Anterior cingulate cortex (tissue), 58 donors: ENCODE results near the gene CRIM1.

ENCODE experiments used
- DNase-seq, 58 donors: peaks; one replicate each; lab custom pipeline; 2025; lab: John Stamatoyannopoulos, UW

CRIM1 gene

DNA sequence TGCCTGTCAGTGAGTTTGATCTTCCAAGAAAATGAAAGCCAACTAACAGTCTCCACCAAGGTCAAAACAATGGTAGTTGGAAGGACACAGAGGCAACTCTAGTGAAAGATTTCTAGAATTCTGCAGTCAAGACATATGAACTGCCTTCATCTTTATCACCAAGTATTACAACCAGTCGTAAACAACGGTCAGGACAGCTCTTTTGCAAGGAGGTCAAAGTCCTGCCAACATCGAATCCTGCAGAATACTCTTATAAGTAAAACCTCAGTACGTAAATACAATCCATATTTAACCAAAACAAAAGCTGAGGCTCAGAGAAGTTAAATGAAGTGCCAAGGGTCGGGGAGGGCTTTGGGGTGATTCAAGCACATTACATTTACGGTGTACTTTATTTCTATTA, 239.3 kb downstream of the CRIM1 start:
- no peak for DNase-seq

DNA sequence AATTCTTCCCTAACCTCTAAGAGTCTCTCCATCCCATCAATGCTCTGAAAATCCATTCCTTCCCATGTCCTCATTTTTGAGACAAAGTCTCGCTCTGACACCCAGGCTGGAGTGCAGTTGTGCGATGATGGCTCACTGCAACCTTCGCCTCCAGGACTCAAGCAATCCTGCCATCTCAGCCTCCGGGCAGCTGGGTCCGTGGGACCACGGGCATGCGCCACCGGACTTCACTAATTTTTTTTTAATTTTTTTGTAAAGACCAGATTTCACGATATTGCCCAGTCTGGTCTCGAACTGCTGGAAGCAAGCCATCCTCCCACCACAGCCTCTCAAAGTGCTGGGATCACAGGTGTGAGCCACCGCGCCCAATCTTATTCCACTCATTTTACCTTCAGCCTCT, 240.8 kb downstream of the CRIM1 start:
- DNase-seq, result no peak

DNA sequence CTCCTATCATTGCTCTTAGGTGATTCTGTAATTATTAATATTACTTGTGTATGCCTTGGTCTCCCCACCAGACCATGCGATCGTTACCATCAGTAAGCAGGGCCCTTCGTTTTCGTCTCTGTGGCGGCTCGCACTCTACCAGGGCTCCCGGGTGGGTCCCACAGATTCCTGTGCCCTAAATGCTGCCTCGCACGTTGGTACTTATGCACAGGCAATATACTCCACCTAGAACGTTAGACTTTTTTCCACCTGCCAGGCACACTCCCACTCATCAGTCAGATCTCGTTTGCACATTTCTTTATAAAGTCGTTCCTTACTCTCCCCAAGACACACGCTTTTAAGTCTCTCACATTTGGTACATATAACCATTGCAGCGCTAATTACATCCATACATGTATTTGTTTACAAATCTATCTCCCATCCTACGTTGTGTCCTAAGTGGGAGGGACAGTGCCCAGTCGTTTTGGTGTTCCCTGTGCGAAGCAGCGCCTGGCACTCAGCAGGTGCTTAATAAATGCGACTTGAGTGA, 241.5 kb downstream of the CRIM1 start:
- no peak for DNase-seq

- peak in 55 of 58 donors; percentile 27 to 83 (median 66) for DNase-seq
These were observed 242.2 kb downstream of the CRIM1 start, which contains the start of gene FEZ2 for GRCh38 chr2:36597532-36598377. Gene FEZ2, minus strand, starts transcription at chr2:36598168. Its CDS starts 26 bp downstream, at chr2:36598142.
